Measurements from ENCODE around the gene POP7.

The POP7 gene

DNA sequence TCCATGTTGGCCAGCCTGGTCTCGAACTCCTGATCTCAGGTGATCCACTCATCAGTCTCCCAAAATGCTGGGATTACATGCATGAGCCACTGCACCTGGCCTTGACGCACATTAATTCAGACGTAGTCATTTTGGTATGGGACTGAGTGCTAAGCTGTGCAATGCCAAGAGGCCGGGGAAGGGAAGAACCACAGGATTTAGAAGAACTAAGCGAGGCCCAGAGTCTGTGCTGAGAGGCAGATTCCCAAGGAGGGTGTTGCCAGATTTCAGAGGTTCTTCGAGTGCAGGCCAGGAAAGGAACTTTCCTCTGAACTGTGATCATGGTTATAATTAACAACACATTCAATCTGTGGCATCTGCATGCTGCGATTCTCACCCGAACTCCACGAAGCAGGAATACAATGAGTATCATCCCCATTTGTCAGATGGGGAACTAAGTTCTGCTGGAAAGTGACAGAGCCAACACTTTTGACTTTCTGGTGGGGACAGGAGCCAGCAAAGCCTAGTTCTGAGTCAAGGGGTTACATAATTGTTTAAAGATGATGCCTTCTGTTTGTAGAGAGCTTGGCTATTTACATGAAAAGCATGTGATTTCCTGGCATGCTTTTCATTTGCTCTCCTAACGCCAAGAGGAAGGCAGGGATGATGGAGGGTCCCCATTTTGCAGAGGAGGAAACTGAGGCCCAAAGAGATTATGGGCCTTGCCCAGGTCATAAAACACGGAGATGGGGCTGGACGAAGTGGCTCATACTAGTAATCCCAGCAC lies 21.3 kb downstream of the POP7 start:
- no peak overlapping the region for H3K27ac ChIP-seq

DNA sequence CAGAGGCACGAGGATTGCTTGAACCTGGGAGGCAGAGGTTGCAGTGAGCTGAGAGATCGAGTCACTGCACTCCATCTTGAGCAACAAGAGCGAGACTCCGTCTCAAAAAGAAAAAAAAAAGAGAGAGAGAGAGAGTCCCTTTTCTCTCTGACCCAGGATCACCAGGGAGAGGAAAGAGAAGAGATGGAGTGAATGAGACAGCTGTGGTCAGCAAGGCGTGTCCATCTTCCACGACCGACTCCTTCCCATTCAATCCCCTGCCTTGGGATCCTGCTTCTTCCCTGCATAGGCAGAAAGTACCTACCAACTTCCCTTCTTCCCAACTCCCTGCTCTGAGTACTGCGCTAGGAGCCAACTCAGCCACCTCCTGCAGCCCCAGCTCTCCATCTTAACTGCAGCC lies 22.3 kb downstream of the POP7 start:
- H3K27ac ChIP-seq: no peak overlapping the region
- TF ChIP-seq, protein P1, sequence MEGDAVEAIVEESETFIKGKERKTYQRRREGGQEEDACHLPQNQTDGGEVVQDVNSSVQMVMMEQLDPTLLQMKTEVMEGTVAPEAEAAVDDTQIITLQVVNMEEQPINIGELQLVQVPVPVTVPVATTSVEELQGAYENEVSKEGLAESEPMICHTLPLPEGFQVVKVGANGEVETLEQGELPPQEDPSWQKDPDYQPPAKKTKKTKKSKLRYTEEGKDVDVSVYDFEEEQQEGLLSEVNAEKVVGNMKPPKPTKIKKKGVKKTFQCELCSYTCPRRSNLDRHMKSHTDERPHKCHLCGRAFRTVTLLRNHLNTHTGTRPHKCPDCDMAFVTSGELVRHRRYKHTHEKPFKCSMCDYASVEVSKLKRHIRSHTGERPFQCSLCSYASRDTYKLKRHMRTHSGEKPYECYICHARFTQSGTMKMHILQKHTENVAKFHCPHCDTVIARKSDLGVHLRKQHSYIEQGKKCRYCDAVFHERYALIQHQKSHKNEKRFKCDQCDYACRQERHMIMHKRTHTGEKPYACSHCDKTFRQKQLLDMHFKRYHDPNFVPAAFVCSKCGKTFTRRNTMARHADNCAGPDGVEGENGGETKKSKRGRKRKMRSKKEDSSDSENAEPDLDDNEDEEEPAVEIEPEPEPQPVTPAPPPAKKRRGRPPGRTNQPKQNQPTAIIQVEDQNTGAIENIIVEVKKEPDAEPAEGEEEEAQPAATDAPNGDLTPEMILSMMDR (IDR thresholded peaks at IDR 0.05): no peak
- TF ChIP-seq ZFX (IDR thresholded peaks at IDR 0.05; ENCODE audit: borderline replicate concordance): no peak

More for the DNA sequence above, 21.3 kb downstream of the POP7 start:
- TF ChIP-seq ZFX (IDR thresholded peaks at IDR 0.05; ENCODE audit: borderline replicate concordance): no peak
- TF ChIP-seq, protein P1 (IDR thresholded peaks at IDR 0.05): no peak

DNA sequence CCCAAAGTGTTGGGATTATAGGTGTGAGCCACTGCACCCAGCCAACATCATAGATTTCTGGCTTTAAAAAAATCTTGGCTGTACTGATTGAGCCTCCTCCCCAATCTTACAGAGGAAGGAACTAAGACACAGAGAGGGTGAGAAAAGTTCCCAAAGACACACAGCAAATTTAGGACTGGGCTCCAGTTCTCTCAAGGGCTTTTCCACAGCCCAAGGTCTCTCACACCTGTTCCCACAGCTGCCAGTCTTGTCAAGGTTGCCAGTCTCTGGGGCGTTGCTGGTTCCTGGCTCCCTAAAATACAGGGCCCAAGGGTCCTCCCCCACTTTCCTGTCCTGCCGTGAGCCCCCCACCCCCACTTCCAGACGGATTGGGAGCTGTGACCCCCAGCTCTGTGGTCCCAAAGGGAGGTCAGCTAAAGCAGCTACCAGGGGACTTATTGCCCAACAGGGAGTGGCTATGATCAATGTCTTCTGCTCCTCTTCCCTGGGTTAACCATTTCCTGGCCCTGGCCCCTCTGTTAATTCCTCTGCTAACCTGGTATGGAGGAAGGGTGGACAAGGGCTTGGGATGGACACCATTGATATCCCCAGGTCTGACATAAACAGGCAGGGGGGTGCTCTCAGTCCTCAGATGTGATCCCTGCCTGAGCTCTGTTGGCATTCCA lies 24.3 kb downstream of the POP7 start:
- TF ChIP-seq ZFX (IDR thresholded peaks at IDR 0.05; ENCODE audit: borderline replicate concordance): no peak
- TF ChIP-seq, protein P1 (IDR thresholded peaks at IDR 0.05): no peak
- no peak overlapping the region for H3K27ac ChIP-seq

DNA sequence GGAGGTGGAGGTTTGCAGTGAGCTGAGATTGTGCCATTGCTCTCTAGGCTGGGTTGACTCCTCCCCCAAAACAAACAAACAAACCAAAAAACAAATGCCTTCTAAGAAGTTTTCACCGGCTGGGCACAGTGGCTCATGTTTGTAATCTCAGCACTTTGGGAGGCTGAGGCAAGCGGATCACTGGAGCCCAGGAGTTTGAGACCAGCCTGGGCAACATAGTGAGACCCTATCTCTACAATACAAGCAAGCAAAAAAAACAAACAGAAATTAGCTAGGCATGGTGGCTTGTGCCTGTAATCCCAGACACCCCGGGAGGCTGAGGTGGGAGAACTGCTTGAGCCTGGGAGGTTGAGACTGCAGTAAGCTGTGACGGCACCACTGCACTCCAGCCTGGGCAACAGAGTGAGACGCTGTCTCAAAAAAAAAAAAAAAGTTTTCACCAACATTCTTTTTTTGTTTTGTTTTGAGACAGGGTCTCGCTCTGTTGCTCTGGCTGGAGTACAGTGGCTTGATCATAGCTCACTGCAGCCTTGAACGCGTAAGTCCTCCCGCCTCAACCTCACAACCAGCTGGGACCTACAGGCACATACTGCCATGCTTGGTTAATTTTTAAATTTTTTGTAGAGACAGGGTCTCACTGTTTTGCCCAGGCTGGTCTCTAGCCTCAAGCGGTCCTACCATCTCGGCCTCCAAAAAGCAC lies 26.2 kb downstream of the POP7 start:
- no peak overlapping the region for H3K27ac ChIP-seq
- TF ChIP-seq ZFX (IDR thresholded peaks at IDR 0.05; ENCODE audit: borderline replicate concordance): no peak

DNA sequence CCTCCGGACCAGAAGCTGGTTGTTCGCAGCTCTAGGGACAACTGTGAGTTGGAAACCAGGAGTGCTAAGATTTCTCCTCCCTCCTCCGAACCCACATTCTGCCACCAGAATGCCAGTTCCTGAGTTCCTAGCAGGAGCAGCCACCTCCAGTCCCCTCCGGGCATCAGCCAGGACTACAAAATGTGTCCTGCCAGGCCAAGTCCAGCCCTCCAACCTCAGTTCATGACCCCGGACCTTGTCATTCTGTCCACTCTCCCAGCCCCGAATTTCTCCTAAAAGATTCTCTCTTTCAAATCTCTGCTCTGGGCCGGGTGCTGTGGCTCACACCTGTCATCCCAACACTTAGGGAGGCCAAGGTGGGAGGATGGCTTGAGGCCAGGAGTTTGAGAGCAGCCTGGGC lies 29.8 kb downstream of the POP7 start:
- TF ChIP-seq ZFX (IDR thresholded peaks at IDR 0.05; ENCODE audit: borderline replicate concordance): no peak
- TF ChIP-seq, protein P1 (IDR thresholded peaks at IDR 0.05): no peak
- H3K27ac ChIP-seq: no peak overlapping the region

DNA sequence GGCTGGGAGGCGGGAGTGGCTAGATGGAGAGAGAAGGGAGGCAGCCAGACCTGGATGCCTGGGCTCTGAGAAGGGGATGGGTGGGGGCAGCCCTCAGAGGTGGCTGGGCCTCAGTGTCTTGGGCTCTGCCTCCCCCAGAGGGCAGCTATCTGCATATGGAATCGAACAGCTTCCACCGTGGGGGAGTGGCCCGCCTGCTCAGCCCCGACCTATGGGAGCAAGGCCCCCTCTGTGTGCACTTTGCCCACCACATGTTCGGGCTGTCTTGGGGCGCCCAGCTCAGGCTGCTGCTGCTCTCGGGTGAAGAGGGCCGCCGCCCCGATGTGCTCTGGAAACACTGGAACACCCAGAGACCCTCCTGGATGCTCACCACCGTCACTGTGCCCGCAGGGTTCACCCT lies 30.8 kb downstream of the POP7 start:
- H3K27ac ChIP-seq: no peak overlapping the region
- TF ChIP-seq ZFX (IDR thresholded peaks at IDR 0.05; ENCODE audit: borderline replicate concordance): no peak
- TF ChIP-seq, protein P1 (IDR thresholded peaks at IDR 0.05): no peak

DNA sequence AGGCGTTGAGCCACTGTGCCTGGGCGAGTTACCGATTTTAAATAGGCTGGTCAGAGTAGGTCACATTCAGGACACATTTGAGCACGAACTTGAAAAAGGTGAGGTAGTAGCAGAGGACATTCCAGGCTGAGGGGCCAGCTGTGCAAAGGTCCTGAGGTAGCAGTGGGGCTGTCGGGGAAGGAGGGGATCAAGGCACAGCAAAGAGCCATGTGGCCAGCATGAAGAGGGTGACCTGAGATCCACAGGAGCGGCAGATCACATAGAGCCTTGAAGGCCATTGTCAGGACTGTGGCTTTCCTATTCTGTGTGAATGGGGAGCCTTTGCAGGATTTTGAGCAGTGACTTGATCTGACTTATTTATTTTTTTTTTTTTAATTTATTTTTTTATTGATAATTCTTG lies 34.0 kb downstream of the POP7 start:
- no peak overlapping the region for H3K27ac ChIP-seq
- TF ChIP-seq, protein P1 (IDR thresholded peaks at IDR 0.05): no peak
- no peak for TF ChIP-seq ZFX (IDR thresholded peaks at IDR 0.05; ENCODE audit: borderline replicate concordance)
